Activated CD4-positive, alpha-beta T cell treated with anti-CD3 and anti-CD28 coated beads, Interleukin-10, Interleukin-2, amounts not matched to agents 100 ng/mL and 50 ng/mL, durations not matched to agents 16 hours and 8 hours (primary cell): ENCODE measurements around the gene PLA2G4E.

Source experiments
- DNase-seq: peaks from one replicate; pipeline ENCODE4 v3.0.0-alpha.2; 2020

PLA2G4E gene

GRCh38 chr15:42020713-42021273 is at the start of gene PLA2G4E:
TSS of gene PLA2G4E (minus strand) at chr15:42021042. CDS start at chr15:42021030, 12 bp downstream.
- DNase-seq = no peak

GRCh38 chr15:42070279-42070975 is 49.6 kb upstream of the PLA2G4E start:
- DNase-seq = no peak

GRCh38 chr15:42069496-42070278 is 48.8 kb upstream of the PLA2G4E start:
- no peak for DNase-seq

GRCh38 chr15:42069025-42069424 is 48.2 kb upstream of the PLA2G4E start:
- DNase-seq = no peak

- DNase-seq = no peak
Observed at GRCh38 chr15:42068601-42069000, 47.8 kb upstream of the PLA2G4E start.

GRCh38 chr15:42066764-42067415 is 46.0 kb upstream of the PLA2G4E start:
- no peak for DNase-seq

- no peak for DNase-seq
Observed at GRCh38 chr15:42065468-42065867, 44.6 kb upstream of the PLA2G4E start.

GRCh38 chr15:42065033-42065432 is 44.2 kb upstream of the PLA2G4E start:
- DNase-seq = no peak

GRCh38 chr15:42064271-42064670 is 43.4 kb upstream of the PLA2G4E start:
- no peak for DNase-seq

GRCh38 chr15:42063122-42063848 is 42.4 kb upstream of the PLA2G4E start:
- DNase-seq = no peak

- DNase-seq = no peak
Observed at GRCh38 chr15:42062284-42062806, 41.5 kb upstream of the PLA2G4E start.

GRCh38 chr15:42060797-42061196 is 40.0 kb upstream of the PLA2G4E start:
- no peak for DNase-seq

- DNase-seq = no peak
Observed at GRCh38 chr15:42060477-42060763, 39.6 kb upstream of the PLA2G4E start.

- peak; percentile 63 for DNase-seq
Observed at GRCh38 chr15:42059661-42060476, 39.0 kb upstream of the PLA2G4E start.

GRCh38 chr15:42058791-42059190 is 37.9 kb upstream of the PLA2G4E start:
- no peak for DNase-seq

GRCh38 chr15:42057799-42058646 is 37.2 kb upstream of the PLA2G4E start:
- DNase-seq = no peak

GRCh38 chr15:42056934-42057798 is 36.3 kb upstream of the PLA2G4E start:
- peak; percentile 62 for DNase-seq

- DNase-seq = no peak
Observed at GRCh38 chr15:42053914-42054313, 33.1 kb upstream of the PLA2G4E start.

GRCh38 chr15:42053010-42053409 is 32.2 kb upstream of the PLA2G4E start:
- no peak for DNase-seq
